WTC11 (cell line): ENCODE measurements around the gene EXOC3L4. TPM values are rescaled to one million over a fixed set of nuclear protein-coding genes. Genes with fewer than 3 reads are reported as not detected.

Experiments
- ATAC-seq: fragments of 200-7000 bp; cut with Tn5 transposase; 2 replicates; pipeline ENCODE4 v1.10.0; 2021; ENCODE audit warnings: mild to moderate bottlenecking, moderate library complexity
- CTCF ChIA-PET: fragments of 300-600 bp; sonication (Branson Sonifier 250); formaldehyde crosslinking; loops from one replicate; lab custom pipeline; 2021; ENCODE audit warnings: antibody characterized with exemption; lab: Charles Lee
- POLR2A ChIA-PET: fragments of 350-600 bp; sonication (Branson Sonifier 250); formaldehyde crosslinking; loops from one replicate; lab custom pipeline; 2021; ENCODE audit warnings: antibody characterized with exemption; lab: Charles Lee
- DNase-seq: peaks from one replicate; pipeline ENCODE4 v3.0.0; 2021; ENCODE audit warnings: low spot score
- H3K27ac Mint-ChIP-seq: 2 replicates; pipeline ENCODE4 v1.8.0; 2021; ENCODE audit warnings: mixed read lengths
- H3K27me3 Mint-ChIP-seq: 2 replicates; pipeline ENCODE4 v1.8.0; 2021; ENCODE audit warnings: low read depth, mild to moderate bottlenecking, moderate library complexity, mixed read lengths
- H3K36me3 Mint-ChIP-seq: 2 replicates; pipeline ENCODE4 v1.8.0; 2021; ENCODE audit warnings: mixed read lengths
- H3K4me1 Mint-ChIP-seq: 2 replicates; pipeline ENCODE4 v1.8.0; 2022; ENCODE audit warnings: mixed read lengths
- H3K4me3 Mint-ChIP-seq: 2 replicates; pipeline ENCODE4 v1.8.0; 2021; ENCODE audit warnings: mild to moderate bottlenecking, moderate library complexity, mixed read lengths
- H3K9me3 Mint-ChIP-seq: 2 replicates; pipeline ENCODE4 v1.8.0; 2021; ENCODE audit warnings: mixed read lengths
- FOXJ3 ChIP-seq: sonication (generic); formaldehyde crosslinking; IDR thresholded peaks from 2 replicates; pipeline ENCODE4 v1.9.0; 2021; ENCODE audit warnings: missing genetic modification reagents, mild to moderate bottlenecking, borderline replicate concordance
- GTF2I ChIP-seq: fragments of 250-450 bp; sonication (Bioruptor Pico); conservative IDR thresholded peaks from 2 replicates; pipeline ENCODE4 v1.4.0; 2021; ENCODE audit warnings: mild to moderate bottlenecking
- NR1H2 ChIP-seq: sonication (generic); formaldehyde crosslinking; IDR thresholded peaks from 2 replicates; pipeline ENCODE4 v1.9.0; 2021; ENCODE audit warnings: mild to moderate bottlenecking, moderate library complexity, missing genetic modification reagents
- NR3C1 ChIP-seq: sonication (generic); formaldehyde crosslinking; conservative IDR thresholded peaks from 2 replicates; pipeline ENCODE4 v1.8.1; 2023; ENCODE audit warnings: low read depth, mild to moderate bottlenecking, missing genetic modification reagents
- RORB ChIP-seq: fragments of 250-450 bp; sonication (Bioruptor Pico); IDR thresholded peaks from 2 replicates; pipeline ENCODE4 v1.9.0; 2021; ENCODE audit warnings: mild to moderate bottlenecking
- TP53 ChIP-seq: sonication (generic); formaldehyde crosslinking; IDR thresholded peaks from 2 replicates; pipeline ENCODE4 v1.8.1; 2023; ENCODE audit warnings: mild to moderate bottlenecking, missing genetic modification reagents
- ZNF317 ChIP-seq: sonication (generic); formaldehyde crosslinking; IDR thresholded peaks from 2 replicates; pipeline ENCODE4 v1.8.1; 2023; ENCODE audit warnings: low read depth, mild to moderate bottlenecking, moderate library complexity, missing genetic modification reagents, borderline replicate concordance
- ZNF423 ChIP-seq: fragments of 250-450 bp; sonication (Bioruptor Pico); IDR thresholded peaks from 2 replicates; pipeline ENCODE4 v2.1.2; 2022; ENCODE audit warnings: mild to moderate bottlenecking, moderate library complexity
- total RNA-seq: library from RNA; stranded (reverse); gene quantifications from 3 replicates; pipeline ENCODE4 v1.2.3, GENCODE V29; 2021
- TF ChIP-seq, protein P1 (sequence below): sonication (generic); formaldehyde crosslinking; IDR thresholded peaks from 2 replicates; pipeline ENCODE4 v1.8.1; 2023; ENCODE audit warnings: mild to moderate bottlenecking, moderate library complexity, missing genetic modification reagents
- TF ChIP-seq, protein P2 (sequence below): fragments of 200-600 bp; IDR thresholded peaks from 2 replicates; pipeline ENCODE4 v1.8.0; 2022; ENCODE audit warnings: antibody characterized with exemption
- TF ChIP-seq, protein P3 (sequence below): sonication (generic); formaldehyde crosslinking; IDR thresholded peaks from 2 replicates; pipeline ENCODE4 v1.8.0; 2022; ENCODE audit warnings: mild to moderate bottlenecking, missing genetic modification reagents
- TF ChIP-seq, protein P4 (sequence below): sonication (generic); formaldehyde crosslinking; IDR thresholded peaks from 2 replicates; pipeline ENCODE4 v1.8.1; 2022; ENCODE audit warnings: low read depth, mild to moderate bottlenecking, moderate library complexity, missing genetic modification reagents, borderline replicate concordance

EXOC3L4 gene
- total RNA-seq, 1 experiment from 2014 or later: 0.42 TPM

DNA sequence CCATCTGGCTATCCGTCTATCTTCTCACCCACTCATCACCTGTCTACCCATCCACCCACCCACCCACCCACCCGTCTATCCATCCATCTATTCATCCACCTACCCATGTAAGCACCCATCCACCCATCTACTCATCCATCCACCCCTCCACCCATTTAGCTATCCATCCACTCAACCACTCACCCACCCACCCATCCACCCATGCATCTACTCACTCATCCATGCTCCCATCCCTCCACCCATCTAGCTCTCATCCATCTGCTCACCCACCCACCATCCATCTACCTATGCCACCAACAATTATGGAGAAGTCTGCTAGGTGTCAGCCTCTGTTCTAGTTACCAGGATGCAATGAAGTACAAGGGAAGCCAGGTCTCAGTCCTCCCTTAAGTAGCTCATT lies 39.9 kb downstream of the EXOC3L4 start (continued):
- TF ChIP-seq, protein P1, sequence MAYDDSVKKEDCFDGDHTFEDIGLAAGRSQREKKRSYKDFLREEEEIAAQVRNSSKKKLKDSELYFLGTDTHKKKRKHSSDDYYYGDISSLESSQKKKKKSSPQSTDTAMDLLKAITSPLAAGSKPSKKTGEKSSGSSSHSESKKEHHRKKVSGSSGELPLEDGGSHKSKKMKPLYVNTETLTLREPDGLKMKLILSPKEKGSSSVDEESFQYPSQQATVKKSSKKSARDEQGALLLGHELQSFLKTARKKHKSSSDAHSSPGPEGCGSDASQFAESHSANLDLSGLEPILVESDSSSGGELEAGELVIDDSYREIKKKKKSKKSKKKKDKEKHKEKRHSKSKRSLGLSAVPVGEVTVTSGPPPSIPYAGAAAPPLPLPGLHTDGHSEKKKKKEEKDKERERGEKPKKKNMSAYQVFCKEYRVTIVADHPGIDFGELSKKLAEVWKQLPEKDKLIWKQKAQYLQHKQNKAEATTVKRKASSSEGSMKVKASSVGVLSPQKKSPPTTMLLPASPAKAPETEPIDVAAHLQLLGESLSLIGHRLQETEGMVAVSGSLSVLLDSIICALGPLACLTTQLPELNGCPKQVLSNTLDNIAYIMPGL (CRISPR knock-in tag): no peak
- TF ChIP-seq, protein P2, sequence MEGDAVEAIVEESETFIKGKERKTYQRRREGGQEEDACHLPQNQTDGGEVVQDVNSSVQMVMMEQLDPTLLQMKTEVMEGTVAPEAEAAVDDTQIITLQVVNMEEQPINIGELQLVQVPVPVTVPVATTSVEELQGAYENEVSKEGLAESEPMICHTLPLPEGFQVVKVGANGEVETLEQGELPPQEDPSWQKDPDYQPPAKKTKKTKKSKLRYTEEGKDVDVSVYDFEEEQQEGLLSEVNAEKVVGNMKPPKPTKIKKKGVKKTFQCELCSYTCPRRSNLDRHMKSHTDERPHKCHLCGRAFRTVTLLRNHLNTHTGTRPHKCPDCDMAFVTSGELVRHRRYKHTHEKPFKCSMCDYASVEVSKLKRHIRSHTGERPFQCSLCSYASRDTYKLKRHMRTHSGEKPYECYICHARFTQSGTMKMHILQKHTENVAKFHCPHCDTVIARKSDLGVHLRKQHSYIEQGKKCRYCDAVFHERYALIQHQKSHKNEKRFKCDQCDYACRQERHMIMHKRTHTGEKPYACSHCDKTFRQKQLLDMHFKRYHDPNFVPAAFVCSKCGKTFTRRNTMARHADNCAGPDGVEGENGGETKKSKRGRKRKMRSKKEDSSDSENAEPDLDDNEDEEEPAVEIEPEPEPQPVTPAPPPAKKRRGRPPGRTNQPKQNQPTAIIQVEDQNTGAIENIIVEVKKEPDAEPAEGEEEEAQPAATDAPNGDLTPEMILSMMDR: no peak
- TF ChIP-seq, protein P3, sequence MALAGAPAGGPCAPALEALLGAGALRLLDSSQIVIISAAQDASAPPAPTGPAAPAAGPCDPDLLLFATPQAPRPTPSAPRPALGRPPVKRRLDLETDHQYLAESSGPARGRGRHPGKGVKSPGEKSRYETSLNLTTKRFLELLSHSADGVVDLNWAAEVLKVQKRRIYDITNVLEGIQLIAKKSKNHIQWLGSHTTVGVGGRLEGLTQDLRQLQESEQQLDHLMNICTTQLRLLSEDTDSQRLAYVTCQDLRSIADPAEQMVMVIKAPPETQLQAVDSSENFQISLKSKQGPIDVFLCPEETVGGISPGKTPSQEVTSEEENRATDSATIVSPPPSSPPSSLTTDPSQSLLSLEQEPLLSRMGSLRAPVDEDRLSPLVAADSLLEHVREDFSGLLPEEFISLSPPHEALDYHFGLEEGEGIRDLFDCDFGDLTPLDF (CRISPR knock-in tag): no peak
- TF ChIP-seq, protein P4, sequence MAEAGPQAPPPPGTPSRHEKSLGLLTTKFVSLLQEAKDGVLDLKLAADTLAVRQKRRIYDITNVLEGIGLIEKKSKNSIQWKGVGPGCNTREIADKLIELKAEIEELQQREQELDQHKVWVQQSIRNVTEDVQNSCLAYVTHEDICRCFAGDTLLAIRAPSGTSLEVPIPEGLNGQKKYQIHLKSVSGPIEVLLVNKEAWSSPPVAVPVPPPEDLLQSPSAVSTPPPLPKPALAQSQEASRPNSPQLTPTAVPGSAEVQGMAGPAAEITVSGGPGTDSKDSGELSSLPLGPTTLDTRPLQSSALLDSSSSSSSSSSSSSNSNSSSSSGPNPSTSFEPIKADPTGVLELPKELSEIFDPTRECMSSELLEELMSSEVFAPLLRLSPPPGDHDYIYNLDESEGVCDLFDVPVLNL (CRISPR knock-in tag): no peak

DNA sequence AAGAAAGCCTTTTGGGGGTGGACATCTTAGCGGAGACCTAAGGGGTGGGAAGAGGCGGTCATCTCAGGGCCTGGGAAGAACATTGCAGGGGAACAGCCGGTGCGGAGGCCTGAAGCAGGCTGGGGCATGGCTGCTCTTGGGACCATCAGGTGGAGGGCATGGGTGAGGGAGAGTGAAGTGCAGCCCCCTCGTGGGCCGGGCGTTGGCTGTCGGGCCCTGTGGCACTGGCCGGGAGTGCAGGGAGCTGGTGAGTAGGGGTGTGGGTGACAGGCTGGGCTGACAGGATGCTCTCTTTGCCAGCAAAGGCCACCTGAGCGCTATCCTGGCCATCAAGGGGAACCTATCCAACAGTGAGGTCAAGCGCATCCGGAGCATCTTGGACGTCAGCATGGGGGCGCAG lies 40.4 kb downstream of the EXOC3L4 start:
- TF ChIP-seq ZNF423 (CRISPR knock-in tag): no peak
- TF ChIP-seq, protein P1 (CRISPR knock-in tag): no peak
- TF ChIP-seq NR3C1 (CRISPR knock-in tag): no peak
- no peak for TF ChIP-seq RORB (CRISPR knock-in tag)
- TF ChIP-seq, all 79 proteins: peak for 0
- CTCF ChIA-PET: interaction anchor here (1.0 to 6.7 kb wide), 2 partner anchors 8 to 32 kb away, joined by 3 to 126 read pairs; no protein-coding TSS in a partner anchor
- Mint-ChIP-seq H3K4me1 (peaks cover 24% of the 10 kb centered on the region), H3K36me3 (peaks cover 5% of the 10 kb centered on the region; the same call in 1 of the 2 replicates), H3K27me3 (peaks cover 12% of the 10 kb centered on the region), H3K9me3 (no peaks in the 10 kb centered on the region), H3K27ac (peak overlapping the region; percentile 11; the same call in 1 of the 2 replicates), H3K4me3 (no peak overlapping the region)
- no peak for ATAC-seq
- POLR2A ChIA-PET: no interaction called here
- DNase-seq: no peak

DNA sequence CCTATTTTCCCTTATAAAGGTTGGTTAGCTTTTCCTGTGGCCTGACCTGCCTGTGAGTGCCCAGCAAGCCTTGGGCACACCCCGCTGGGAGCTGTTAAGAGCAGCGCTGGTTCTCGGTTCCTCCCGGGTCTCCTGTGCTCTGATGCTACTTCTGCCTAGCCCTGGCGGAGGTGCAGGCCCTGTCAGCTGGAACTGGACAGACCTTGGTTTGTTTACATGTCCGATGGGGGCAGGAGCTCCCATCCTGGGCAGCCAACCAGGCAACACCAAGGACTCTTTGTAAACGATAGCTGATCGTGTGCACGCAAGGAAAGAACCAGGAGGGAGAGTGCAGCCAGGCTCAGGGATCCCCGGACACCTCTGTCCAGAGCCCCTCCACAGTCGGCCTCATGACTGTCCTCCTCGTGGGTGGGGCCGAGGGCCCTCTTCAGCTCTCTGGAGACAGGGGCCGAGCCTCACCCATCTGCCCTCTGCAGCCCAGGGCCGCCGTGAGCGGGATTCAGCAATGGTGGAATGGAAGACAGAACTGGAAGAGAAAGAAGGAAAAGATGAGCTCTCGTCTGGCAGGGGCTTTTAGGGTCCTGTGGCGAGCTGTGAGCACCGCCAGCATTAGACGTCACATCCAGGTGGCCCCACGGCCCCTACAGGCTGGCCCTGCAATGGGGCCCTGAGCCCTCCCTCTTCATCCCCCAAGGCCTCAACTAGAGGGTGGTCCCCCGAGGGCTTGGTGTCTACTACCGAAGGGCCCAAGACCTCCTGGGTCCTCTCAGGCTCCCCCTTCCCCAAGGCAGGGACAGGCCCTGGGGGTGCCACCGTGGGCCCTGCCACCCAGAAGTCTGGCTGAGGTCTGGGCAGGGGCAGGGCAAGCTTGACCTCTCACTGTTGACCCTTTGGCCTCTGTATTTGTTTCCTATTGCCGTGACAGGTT lies 41.1 kb downstream of the EXOC3L4 start:
- Mint-ChIP-seq H3K27me3 (peaks cover 19% of the 10 kb centered on the region), H3K4me3 (no peak overlapping the region), H3K9me3 (no peaks in the 10 kb centered on the region), H3K4me1 (peaks cover 27% of the 10 kb centered on the region), H3K36me3 (peaks cover 5% of the 10 kb centered on the region; the same call in 1 of the 2 replicates), H3K27ac (no peak overlapping the region)
- ChIA-PET CTCF (interaction anchor here (1.0 to 6.7 kb wide), 3 partner anchors 9 to 32 kb away, joined by 3 to 126 read pairs (median 22); no protein-coding TSS in a partner anchor), POLR2A (no interaction called here)
- DNase-seq: no peak
- no peak for ATAC-seq
- no peak for TF ChIP-seq FOXJ3 (CRISPR knock-in tag)
- no peak for TF ChIP-seq ZNF317 (CRISPR knock-in tag)
- no peak for TF ChIP-seq GTF2I (CRISPR knock-in tag)
- no peak for TF ChIP-seq TP53
- TF ChIP-seq NR1H2 (CRISPR knock-in tag): no peak
- TF ChIP-seq ZNF423 (CRISPR knock-in tag): no peak
